HL-60 (cell line): Measurements from ENCODE around the gene ZNF648.

ENCODE experiments used
- DNase-seq, 2 experiments: peaks; one replicate each; pipeline ENCODE4 v3.0.0-alpha.2; 2010 to 2020; ENCODE audit warnings: low read depth in 1 of 2, low spot score in 1 of 2
- H3K27ac ChIP-seq: fragments of 250-450 bp; sonication (Bioruptor Pico); replicated peaks from 2 replicates; pipeline ENCODE4 v1.5.1; 2020; ENCODE audit warnings: mild to moderate bottlenecking, moderate library complexity
- H3K27me3 ChIP-seq: fragments of 250-450 bp; sonication (Bioruptor Pico); 2 replicates; pipeline ENCODE4 v1.5.1; 2021; ENCODE audit warnings: mild to moderate bottlenecking, moderate library complexity; ENCODE audit not compliant: insufficient read depth, poor library complexity, severe bottlenecking
- H3K4me3 ChIP-seq: replicated peaks from 2 replicates; pipeline ENCODE4 v1.5.1; 2011; ENCODE audit warnings: mild to moderate bottlenecking, control low read depth, low read length; ENCODE audit not compliant: insufficient read depth
- CTCF ChIP-seq: IDR thresholded peaks from one replicate; pipeline ENCODE4 v1.5.1; 2011; ENCODE audit warnings: low read length, control low read depth, inconsistent platforms; ENCODE audit not compliant: insufficient read depth
- GABPA ChIP-seq: IDR thresholded peaks from 2 replicates; pipeline ENCODE4 v1.6.1; 2012; ENCODE audit warnings: low read depth
- POLR2AphosphoS5 ChIP-seq: IDR thresholded peaks from 2 replicates; pipeline ENCODE4 v1.6.1; 2012; ENCODE audit warnings: low read depth
- REST ChIP-seq: IDR thresholded peaks from 2 replicates; pipeline ENCODE4 v1.6.1; 2012; ENCODE audit warnings: low read depth; ENCODE audit not compliant: insufficient replicate concordance
- SPI1 ChIP-seq: IDR thresholded peaks from 2 replicates; pipeline ENCODE4 v1.6.1; 2012; ENCODE audit warnings: low read depth, mild to moderate bottlenecking, borderline replicate concordance

The ZNF648 gene

GRCh38 chr1:182087304-182087703 lies 25.8 kb upstream of the ZNF648 start:
- H3K27me3 ChIP-seq = no peaks in the 10 kb centered on the region
- TF ChIP-seq POLR2AphosphoS5 (no peak), CTCF (no peak), SPI1 (no peak)
- no peak overlapping the region for H3K27ac ChIP-seq
- DNase-seq = no peak
- no peak overlapping the region for H3K4me3 ChIP-seq

- no peak for TF ChIP-seq GABPA
- TF ChIP-seq CTCF = no peak
- no peak for TF ChIP-seq SPI1
- no peak for TF ChIP-seq REST
- no peak for TF ChIP-seq POLR2AphosphoS5
- no peak for DNase-seq
- Histone ChIP-seq H3K27me3 (no peaks in the 10 kb centered on the region), H3K27ac (no peak overlapping the region), H3K4me3 (no peak overlapping the region)
Observed at GRCh38 chr1:182086620-182087019, 25.1 kb upstream of the ZNF648 start.

- Histone ChIP-seq H3K27ac (no peak overlapping the region), H3K27me3 (no peaks in the 10 kb centered on the region), H3K4me3 (no peak overlapping the region)
- TF ChIP-seq REST = no peak
- TF ChIP-seq GABPA = no peak
- TF ChIP-seq CTCF = no peak
- TF ChIP-seq POLR2AphosphoS5 = no peak
- no peak for TF ChIP-seq SPI1
- no peak for DNase-seq
Observed at GRCh38 chr1:182086136-182086535, 24.6 kb upstream of the ZNF648 start.

GRCh38 chr1:182085726-182086125 lies 24.2 kb upstream of the ZNF648 start:
- H3K27ac ChIP-seq = no peak overlapping the region
- TF ChIP-seq GABPA (no peak), REST (no peak), POLR2AphosphoS5 (no peak), CTCF (no peak), SPI1 (no peak)
- H3K27me3 ChIP-seq = no peaks in the 10 kb centered on the region

More at GRCh38 chr1:182085726-182086125, 24.2 kb upstream of the ZNF648 start:
- no peak overlapping the region for H3K4me3 ChIP-seq
- no peak for DNase-seq
